ENCODE data around the gene ASTN1.

The ASTN1 gene

DNA sequence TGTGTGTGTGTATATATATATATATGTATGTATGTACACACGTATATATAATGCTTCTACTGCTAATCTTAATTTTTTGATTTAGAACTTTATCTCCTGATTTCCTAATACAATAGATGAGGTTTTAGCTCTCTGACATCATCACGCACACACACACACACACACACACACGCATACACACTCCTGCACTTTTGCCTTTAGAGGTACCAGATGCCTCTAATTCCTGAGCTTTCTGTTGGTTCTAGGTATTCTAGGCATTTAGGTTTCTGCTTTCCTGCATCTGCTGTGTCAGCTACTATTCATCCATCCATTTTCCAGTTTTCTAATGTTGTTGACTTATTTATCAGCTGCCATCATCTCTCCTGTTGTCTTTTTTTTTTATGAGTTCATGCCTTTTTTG, 348.3 kb downstream of the ASTN1 start:
- no peak for DNase-seq

DNA sequence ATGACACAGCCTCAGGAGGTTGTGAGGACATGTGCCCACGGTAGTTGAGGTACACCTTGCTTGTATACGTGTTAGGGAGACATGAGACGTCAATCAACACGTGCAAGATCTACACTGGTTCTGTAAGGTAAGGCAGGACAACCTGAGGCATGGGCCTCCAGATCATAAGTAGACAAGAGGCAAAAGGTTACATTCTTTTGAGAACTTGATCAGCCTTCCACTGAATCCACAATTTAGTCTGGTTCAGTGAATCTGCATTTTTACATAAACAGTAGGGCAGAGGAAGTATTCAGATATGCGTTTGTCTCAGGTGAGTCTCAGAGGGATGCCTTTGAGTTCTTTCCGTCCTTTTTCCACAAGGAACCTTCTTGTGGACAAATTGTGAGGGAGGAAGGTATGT, 348.9 kb downstream of the ASTN1 start:
- no peak for DNase-seq

DNA sequence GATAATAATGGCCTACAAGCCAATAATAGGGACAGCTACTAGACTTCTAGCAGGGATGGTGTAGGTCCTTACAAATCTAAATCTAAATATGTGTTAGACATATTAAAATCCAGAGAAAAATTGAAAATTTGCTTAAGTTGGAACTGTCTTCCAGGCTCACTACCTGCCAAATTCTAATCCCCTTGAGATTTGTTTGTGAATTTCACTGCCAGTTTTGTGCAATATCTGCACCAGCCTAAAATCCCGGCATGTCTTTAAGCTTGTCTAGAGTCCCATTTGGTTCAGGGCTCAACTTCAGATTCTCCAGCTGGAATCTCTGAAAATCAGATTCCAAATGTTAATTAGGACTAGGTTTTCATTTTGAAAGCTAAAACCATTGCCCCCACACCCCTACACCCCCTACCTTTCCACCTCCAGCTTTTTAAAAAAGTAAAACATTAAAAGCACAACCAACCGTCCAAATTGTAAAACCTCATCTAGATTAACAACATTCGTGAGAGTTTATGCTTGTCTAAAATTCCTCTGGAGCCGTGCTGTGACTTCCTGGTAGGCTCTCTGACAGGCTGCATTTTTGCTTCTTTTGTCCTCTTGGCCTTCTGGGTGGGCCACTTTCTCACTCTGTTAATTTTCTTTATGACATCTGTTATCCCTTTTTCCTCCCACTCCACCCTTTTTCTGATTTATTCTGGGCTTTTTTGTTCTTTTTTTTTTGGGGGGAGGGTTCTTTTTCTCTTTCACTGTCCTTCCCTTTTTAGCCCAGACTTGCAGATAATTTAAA, 352.8 kb downstream of the ASTN1 start:
- no peak for DNase-seq

DNA sequence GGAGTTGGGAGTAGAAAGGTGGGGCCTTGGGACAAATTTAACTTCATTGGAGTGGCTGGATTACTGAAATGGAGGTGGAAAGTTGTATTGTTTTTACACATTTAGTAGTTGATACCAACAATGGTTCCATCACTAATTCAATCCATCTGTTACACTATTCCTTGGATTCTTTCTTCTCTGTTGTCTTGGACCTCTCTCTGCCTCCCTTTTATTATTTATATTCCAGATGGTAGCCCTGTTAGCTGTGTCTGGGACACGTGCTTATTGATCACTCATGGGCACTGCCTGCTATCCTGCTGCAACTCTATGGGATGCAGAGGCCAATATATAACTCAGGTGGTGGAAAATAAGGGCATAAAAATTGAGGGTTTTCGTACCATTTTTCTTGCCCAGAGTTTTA, 355.2 kb downstream of the ASTN1 start:
- no peak for DNase-seq

Data from KG1 (cell line).